Vagina (tissue), 2 donors: Measurements from ENCODE around the gene AACS.

ENCODE experiments used
- CTCF ChIP-seq, 3 experiments: fragments of 450-650 bp in 2 of 3; fragments of 200-600 bp in 1 of 3; sonication (generic) in 1 of 3; IDR thresholded peaks; one replicate each; pipeline ENCODE4 v1.5.1; 2017 to 2019; ENCODE audit warnings: antibody characterized with exemption in 3 of 3, mild to moderate bottlenecking in 2 of 3, moderate library complexity in 2 of 3
- POLR2A ChIP-seq, 2 donors: fragments of 450-650 bp; IDR thresholded peaks; one replicate each; pipeline ENCODE4 v1.6.1; 2017; ENCODE audit warnings: antibody characterized with exemption in 2 of 2, mild to moderate bottlenecking in 2 of 2, moderate library complexity in 2 of 2
- POLR2AphosphoS5 ChIP-seq, 2 donors: sonication (generic); formaldehyde crosslinking; IDR thresholded peaks; one replicate each; pipeline ENCODE4 v1.9.0; 2017; ENCODE audit warnings: antibody characterized with exemption in 2 of 2, mild to moderate bottlenecking in 2 of 2, low read depth in 1 of 2; ENCODE audit not compliant: insufficient read depth in 1 of 2

GRCh38 chr12:125053821-125054220 is 11.4 kb upstream of the AACS start:
- no peak for TF ChIP-seq CTCF (IDR thresholded peaks at IDR 0.05)
- TF ChIP-seq POLR2AphosphoS5 (IDR thresholded peaks at IDR 0.05; ENCODE audit: insufficient read depth in 1 of 2, low read depth in 1 of 2) = no peak
- no peak for TF ChIP-seq POLR2A (IDR thresholded peaks at IDR 0.05)
